IPS-20b (cell line): Measurements from ENCODE around the gene TACC3.

Experiments
- H3K27ac ChIP-seq: one replicate; pipeline ENCODE4 v1.5.1; 2013; ENCODE audit warnings: low read length
- H3K27me3 ChIP-seq: 2 replicates; pipeline ENCODE4 v1.6.1; 2013; ENCODE audit warnings: mild to moderate bottlenecking, low read length, inconsistent platforms; ENCODE audit not compliant: insufficient read depth
- H3K36me3 ChIP-seq: 2 replicates; pipeline ENCODE4 v1.6.1; 2013; ENCODE audit warnings: low read depth, mild to moderate bottlenecking, inconsistent platforms, low read length, moderate library complexity; ENCODE audit not compliant: insufficient read depth
- H3K4me1 ChIP-seq: 2 replicates; pipeline ENCODE4 v1.6.1; 2013; ENCODE audit warnings: mild to moderate bottlenecking, control low read depth, inconsistent platforms, low read length, moderate library complexity; ENCODE audit not compliant: insufficient read depth
- H3K4me3 ChIP-seq: 2 replicates; pipeline ENCODE4 v1.5.1; 2013; ENCODE audit warnings: mild to moderate bottlenecking, low read length, inconsistent platforms
- H3K9ac ChIP-seq: 2 replicates; pipeline ENCODE4 v1.6.1; 2013; ENCODE audit warnings: low read depth, mild to moderate bottlenecking, inconsistent platforms, low read length, moderate library complexity
- H3K9me3 ChIP-seq: 2 replicates; pipeline ENCODE4 v1.6.1; 2013; ENCODE audit warnings: mild to moderate bottlenecking, low read depth, low read length, inconsistent platforms; ENCODE audit not compliant: insufficient read depth

Gene TACC3

GRCh38 chr4:1776521-1777161 is 55.3 kb downstream of the TACC3 start:
- Histone ChIP-seq H3K4me1 (peaks cover 16% of the 10 kb centered on the region; the same call in 1 of the 2 replicates), H3K27ac (no peak overlapping the region), H3K9me3 (no peaks in the 10 kb centered on the region), H3K27me3 (no peaks in the 10 kb centered on the region), H3K36me3 (no peaks in the 10 kb centered on the region), H3K9ac (no peak overlapping the region), H3K4me3 (no peak overlapping the region)

- Histone ChIP-seq H3K4me1 (peaks cover 16% of the 10 kb centered on the region; the same call in 1 of the 2 replicates), H3K27me3 (no peaks in the 10 kb centered on the region), H3K9me3 (no peaks in the 10 kb centered on the region), H3K9ac (peak overlapping the region; percentile 59), H3K36me3 (no peaks in the 10 kb centered on the region), H3K27ac (peak overlapping the region; percentile 15), H3K4me3 (peak overlapping the region; percentile 21; the same call in 1 of the 2 replicates)
These were observed 56.7 kb downstream of the TACC3 start for GRCh38 chr4:1777822-1778641.

GRCh38 chr4:1778642-1779392 is 57.5 kb downstream of the TACC3 start:
- H3K4me1 ChIP-seq, result peaks cover 16% of the 10 kb centered on the region; the same call in 1 of the 2 replicates
- H3K4me3 ChIP-seq, result no peak overlapping the region
- no peaks in the 10 kb centered on the region for H3K27me3 ChIP-seq
- H3K27ac ChIP-seq, result no peak overlapping the region
- H3K9me3 ChIP-seq, result no peaks in the 10 kb centered on the region
- H3K9ac ChIP-seq, result peak overlapping the region; percentile 53
- H3K36me3 ChIP-seq, result no peaks in the 10 kb centered on the region

GRCh38 chr4:1779588-1780382 is 58.5 kb downstream of the TACC3 start:
- no peaks in the 10 kb centered on the region for H3K27me3 ChIP-seq
- H3K9ac ChIP-seq, result no peak overlapping the region
- no peak overlapping the region for H3K27ac ChIP-seq
- peaks cover 16% of the 10 kb centered on the region; the same call in 1 of the 2 replicates for H3K4me1 ChIP-seq
- no peak overlapping the region for H3K4me3 ChIP-seq
- H3K36me3 ChIP-seq, result no peaks in the 10 kb centered on the region
- no peaks in the 10 kb centered on the region for H3K9me3 ChIP-seq

- Histone ChIP-seq H3K27ac (no peak overlapping the region), H3K27me3 (no peaks in the 10 kb centered on the region), H3K9ac (no peak overlapping the region), H3K4me3 (no peak overlapping the region), H3K36me3 (no peaks in the 10 kb centered on the region), H3K4me1 (peaks cover 16% of the 10 kb centered on the region; the same call in 1 of the 2 replicates), H3K9me3 (no peaks in the 10 kb centered on the region)
These were observed 59.1 kb downstream of the TACC3 start for GRCh38 chr4:1780435-1780834.

- Histone ChIP-seq H3K4me1 (peaks cover 6% of the 10 kb centered on the region; the same call in 1 of the 2 replicates), H3K9me3 (no peaks in the 10 kb centered on the region), H3K27me3 (no peaks in the 10 kb centered on the region), H3K27ac (no peak overlapping the region), H3K9ac (no peak overlapping the region), H3K36me3 (no peaks in the 10 kb centered on the region), H3K4me3 (no peak overlapping the region)
These were observed 61.7 kb downstream of the TACC3 start for GRCh38 chr4:1783015-1783414.

- Histone ChIP-seq H3K27ac (no peak overlapping the region), H3K36me3 (no peaks in the 10 kb centered on the region), H3K4me1 (no peaks in the 10 kb centered on the region; the same call in 1 of the 2 replicates), H3K4me3 (no peak overlapping the region), H3K27me3 (no peaks in the 10 kb centered on the region), H3K9ac (no peak overlapping the region), H3K9me3 (no peaks in the 10 kb centered on the region)
These were observed 62.6 kb downstream of the TACC3 start for GRCh38 chr4:1783970-1784369.

- Histone ChIP-seq H3K36me3 (no peaks in the 10 kb centered on the region), H3K27me3 (no peaks in the 10 kb centered on the region), H3K27ac (no peak overlapping the region), H3K9ac (no peak overlapping the region), H3K4me3 (no peak overlapping the region), H3K9me3 (no peaks in the 10 kb centered on the region), H3K4me1 (no peaks in the 10 kb centered on the region; the same call in 1 of the 2 replicates)
These were observed 63.1 kb downstream of the TACC3 start for GRCh38 chr4:1784395-1784788.

- Histone ChIP-seq H3K9me3 (no peaks in the 10 kb centered on the region), H3K27ac (no peak overlapping the region), H3K9ac (no peak overlapping the region)
These were observed 63.7 kb downstream of the TACC3 start for GRCh38 chr4:1784789-1785591.

GRCh38 chr4:1785592-1785991 is 64.3 kb downstream of the TACC3 start:
- H3K4me3 ChIP-seq, result no peak overlapping the region
- H3K4me1 ChIP-seq, result no peaks in the 10 kb centered on the region
- no peak overlapping the region for H3K27ac ChIP-seq
- no peaks in the 10 kb centered on the region for H3K36me3 ChIP-seq
- H3K9me3 ChIP-seq, result no peaks in the 10 kb centered on the region
- peaks cover 6% of the 10 kb centered on the region for H3K27me3 ChIP-seq
- no peak overlapping the region for H3K9ac ChIP-seq

More at GRCh38 chr4:1784789-1785591, 63.7 kb downstream of the TACC3 start:
- no peak overlapping the region for H3K4me3 ChIP-seq
- no peaks in the 10 kb centered on the region for H3K36me3 ChIP-seq
- no peaks in the 10 kb centered on the region; the same call in 1 of the 2 replicates for H3K4me1 ChIP-seq
- H3K27me3 ChIP-seq, result no peaks in the 10 kb centered on the region
